Activated CD8-positive, alpha-beta T cell treated with anti-CD3 and anti-CD28 coated beads for 36 hours (primary cell): Measurements from ENCODE around the gene INTS4. TPM values are rescaled to one million over a fixed set of nuclear protein-coding genes. Genes with fewer than 3 reads are reported as not detected.
"Not testable (repeated sequence)": the region's sequence is repeated elsewhere in the genome, so short reads cannot be mapped to it uniquely, and the experiment has no call there.

Experiments used
- ATAC-seq: fragments of 200-7000 bp; cut with Tn5 transposase; one replicate; pipeline ENCODE4 v1.10.0; 2021; ENCODE audit warnings: mild to moderate bottlenecking, moderate library complexity
- CTCF ChIA-PET: fragments of 350-600 bp; sonication (Branson Sonifier 250); formaldehyde crosslinking; loops from one replicate; lab custom pipeline; 2021; ENCODE audit warnings: antibody characterized with exemption; lab: Charles Lee
- POLR2A ChIA-PET: fragments of 350-600 bp; sonication (Branson Sonifier 250); formaldehyde crosslinking; loops from one replicate; lab custom pipeline; 2021; ENCODE audit warnings: antibody characterized with exemption; lab: Charles Lee
- DNase-seq: peaks from one replicate; pipeline ENCODE4 v3.0.0-alpha.2; 2020
- H3K27ac Mint-ChIP-seq: one replicate; pipeline ENCODE4 v1.8.0; 2021; ENCODE audit warnings: mild to moderate bottlenecking, mixed read lengths
- H3K27me3 Mint-ChIP-seq: one replicate; pipeline ENCODE4 v1.8.0; 2021; ENCODE audit warnings: mixed read lengths
- H3K36me3 Mint-ChIP-seq: one replicate; pipeline ENCODE4 v1.8.0; 2021; ENCODE audit warnings: low read depth, mixed read lengths
- H3K4me1 Mint-ChIP-seq: one replicate; pipeline ENCODE4 v1.8.0; 2021; ENCODE audit warnings: low read depth, mixed read lengths
- H3K4me3 Mint-ChIP-seq: one replicate; pipeline ENCODE4 v1.8.0; 2021; ENCODE audit warnings: mild to moderate bottlenecking, moderate library complexity, mixed read lengths
- H3K9me3 Mint-ChIP-seq: one replicate; pipeline ENCODE4 v1.8.0; 2021; ENCODE audit warnings: mixed read lengths
- CTCF ChIP-seq: fragments of 200-600 bp; IDR thresholded peaks from one replicate; pipeline ENCODE4 v1.8.0; 2022; ENCODE audit warnings: antibody characterized with exemption, mild to moderate bottlenecking
- intact Hi-C: fragments of 100-400 bp; cut with micrococcal nuclease; formaldehyde crosslinking; loops from one replicate; pipeline ENCODE4 v1.10.0; 2022
- total RNA-seq, 2 experiments: library from RNA; stranded (reverse); gene quantifications; one replicate each; pipeline ENCODE4 v1.2.3, GENCODE V29; 2021

INTS4 gene
- total RNA-seq, 2 experiments from 2014 or later, result 44.4 to 45.8 TPM

- Mint-ChIP-seq H3K9me3 (no peaks in the 10 kb centered on the region), H3K27ac (no peak overlapping the region), H3K4me1 (no peaks in the 10 kb centered on the region), H3K4me3 (no peak overlapping the region), H3K27me3 (no peaks in the 10 kb centered on the region), H3K36me3 (no peaks in the 10 kb centered on the region)
- ChIA-PET POLR2A (no interaction called here), CTCF (no interaction called here)
- intact Hi-C loops, result no loop called here
- TF ChIP-seq CTCF, result no peak
- ATAC-seq (no peak), DNase-seq (no peak)
Measured at GRCh38 chr11:78015878-78016277, 21.4 kb upstream of the INTS4 start.

- intact Hi-C loops, POLR2A ChIA-PET, CTCF ChIA-PET, H3K27ac Mint-ChIP-seq, H3K4me1 Mint-ChIP-seq, H3K4me3 Mint-ChIP-seq, H3K36me3 Mint-ChIP-seq, H3K27me3 Mint-ChIP-seq, DNase-seq, H3K9me3 Mint-ChIP-seq, ATAC-seq: not testable (repeated sequence)
Measured at GRCh38 chr11:78014937-78015520, 20.6 kb upstream of the INTS4 start.

GRCh38 chr11:78011301-78011700 is 16.8 kb upstream of the INTS4 start:
- ATAC-seq (no peak), DNase-seq (no peak)
- Mint-ChIP-seq H3K4me3 (no peak overlapping the region), H3K36me3 (no peaks in the 10 kb centered on the region), H3K9me3 (no peaks in the 10 kb centered on the region), H3K27me3 (peaks cover 1% of the 10 kb centered on the region), H3K4me1 (no peaks in the 10 kb centered on the region), H3K27ac (no peak overlapping the region)
- ChIA-PET CTCF (interaction anchor here (1.2 kb wide), 1 partner anchor 35 kb away, joined by 4 read pairs; no protein-coding TSS in a partner anchor), POLR2A (no interaction called here)
- no peak for TF ChIP-seq CTCF
- intact Hi-C loops, result no loop called here

GRCh38 chr11:78010755-78011154 is 16.3 kb upstream of the INTS4 start:
- no peaks in the 10 kb centered on the region for H3K9me3 Mint-ChIP-seq
- no peak overlapping the region for H3K27ac Mint-ChIP-seq
- peaks cover 1% of the 10 kb centered on the region for H3K27me3 Mint-ChIP-seq
- H3K36me3 Mint-ChIP-seq, result no peaks in the 10 kb centered on the region
- ChIA-PET POLR2A (no interaction called here), CTCF (interaction anchor here (1.2 kb wide), 1 partner anchor 35 kb away, joined by 4 read pairs; no protein-coding TSS in a partner anchor)
- intact Hi-C loops, result no loop called here
- no peak for DNase-seq
- no peak for ATAC-seq
- no peak for TF ChIP-seq CTCF
- H3K4me3 Mint-ChIP-seq, result no peak overlapping the region
- no peaks in the 10 kb centered on the region for H3K4me1 Mint-ChIP-seq

GRCh38 chr11:78010304-78010703 is 15.8 kb upstream of the INTS4 start:
- ChIA-PET CTCF (interaction anchor here (2.7 to 3.7 kb wide), 2 partner anchors 15 to 36 kb away, joined by 10 to 19 read pairs; partner anchors contain the start of gene INTS4), POLR2A (no interaction called here)
- no peak overlapping the region for H3K4me3 Mint-ChIP-seq
- H3K9me3 Mint-ChIP-seq, result no peaks in the 10 kb centered on the region
- TF ChIP-seq CTCF, result no peak
- ATAC-seq (no peak), DNase-seq (no peak)
- H3K4me1 Mint-ChIP-seq, result no peaks in the 10 kb centered on the region
- no peak overlapping the region for H3K27ac Mint-ChIP-seq
- intact Hi-C loops, result no loop called here
- H3K36me3 Mint-ChIP-seq, result no peaks in the 10 kb centered on the region
- H3K27me3 Mint-ChIP-seq, result peaks cover 1% of the 10 kb centered on the region
